Stimulated activated CD8-positive, alpha-beta memory T cell treated with anti-CD3 and anti-CD28 coated beads, Interleukin-15, amount 100 ng/mL, for 4 hours (primary cell): ENCODE data around the gene PTPRG.

Source experiments
- DNase-seq, 2 donors: peaks; one replicate each; pipeline ENCODE4 v3.0.0-alpha.2; 2020; ENCODE audit warnings: low read depth in 2 of 2

The PTPRG gene

GRCh38 chr3:61826161-61826560 is 264.8 kb downstream of the PTPRG start:
- DNase-seq = no peak

GRCh38 chr3:61828184-61828874 is 267.0 kb downstream of the PTPRG start:
- no peak for DNase-seq

GRCh38 chr3:61828880-61829721 is 267.7 kb downstream of the PTPRG start:
- no peak for DNase-seq

GRCh38 chr3:61829722-61830350 is 268.5 kb downstream of the PTPRG start:
- no peak for DNase-seq

DNA sequence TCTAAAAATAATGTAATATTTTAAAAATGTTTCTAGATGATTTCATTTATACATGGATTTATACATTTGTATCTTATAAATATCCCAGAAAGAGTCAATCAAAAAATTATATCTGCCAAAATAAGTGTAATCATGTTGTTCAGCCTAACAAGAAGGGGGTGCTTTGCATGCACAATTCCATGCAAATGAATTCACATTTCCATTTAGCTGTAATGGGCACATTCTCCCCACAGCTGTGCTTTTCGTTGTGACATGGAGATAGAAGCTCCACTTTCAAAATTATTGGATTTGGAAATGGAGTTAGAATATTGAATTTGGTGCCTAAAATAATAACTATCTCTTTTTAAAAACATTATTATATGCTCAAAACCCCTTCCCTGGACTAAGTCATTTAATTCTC is 270.6 kb downstream of the PTPRG start:
- no peak for DNase-seq

- no peak for DNase-seq
Observed at GRCh38 chr3:61832375-61833229, 271.2 kb downstream of the PTPRG start.

- no peak for DNase-seq
Observed at GRCh38 chr3:61839256-61839655, 277.9 kb downstream of the PTPRG start.

GRCh38 chr3:61841111-61841845 is 279.9 kb downstream of the PTPRG start:
- no peak for DNase-seq

DNA sequence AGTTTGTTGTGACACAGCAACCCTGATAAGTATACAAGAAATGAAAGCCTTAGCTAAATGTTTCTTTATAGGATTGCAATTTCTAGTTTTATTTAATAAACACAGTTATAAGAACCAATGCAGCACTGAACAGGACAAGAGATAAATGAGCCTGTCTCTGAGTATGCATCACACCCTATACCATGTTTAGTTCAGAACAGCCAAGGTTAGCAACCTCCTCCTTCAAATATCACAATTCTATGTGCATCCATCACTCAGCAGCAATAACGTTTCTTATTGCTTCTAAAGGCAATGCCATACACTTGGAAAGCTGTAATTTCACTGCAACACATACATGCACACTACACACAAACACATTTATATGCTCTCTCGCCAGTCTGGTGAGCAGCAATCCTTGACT is 280.6 kb downstream of the PTPRG start:
- DNase-seq = no peak

DNA sequence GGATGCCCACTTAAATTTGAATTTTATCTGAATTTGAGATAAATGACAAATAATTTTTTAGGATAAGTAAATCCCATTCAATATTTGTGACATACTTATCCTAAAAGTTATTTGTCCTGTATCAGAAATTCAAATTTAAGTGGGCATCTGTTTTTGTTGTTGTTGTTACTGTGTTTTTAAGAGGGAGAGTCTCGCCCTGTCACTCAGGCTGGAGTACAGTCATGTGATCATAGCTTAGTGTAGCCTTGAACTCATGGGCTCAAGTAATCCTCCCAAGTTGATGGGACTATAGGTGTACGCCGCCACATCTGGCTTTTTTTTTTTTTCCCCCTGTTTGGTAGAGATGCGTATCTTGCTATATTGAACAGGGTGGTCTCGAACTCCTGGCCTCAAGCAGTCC is 283.0 kb downstream of the PTPRG start:
- DNase-seq = no peak

DNA sequence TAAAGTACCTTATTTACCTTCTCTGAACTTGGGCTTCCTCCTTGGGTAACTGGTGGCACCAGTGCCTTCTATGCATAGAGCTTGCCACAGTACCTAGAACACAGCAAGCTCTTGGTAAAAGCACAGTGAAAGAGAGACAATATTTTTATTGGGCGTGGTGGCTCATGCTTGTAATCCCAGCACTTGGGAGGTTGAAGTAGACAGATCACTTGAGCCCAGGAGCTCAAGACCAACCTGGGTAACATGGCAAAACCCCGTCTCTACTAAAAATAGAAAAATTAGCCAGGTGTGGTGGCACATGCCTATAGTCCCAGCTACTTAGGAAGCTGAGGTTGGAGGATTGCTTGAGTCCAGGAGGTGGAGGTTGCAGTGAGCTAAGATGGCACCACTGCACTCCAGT is 285.1 kb downstream of the PTPRG start:
- DNase-seq = no peak

GRCh38 chr3:61847784-61848462 is 286.6 kb downstream of the PTPRG start:
- no peak for DNase-seq

DNA sequence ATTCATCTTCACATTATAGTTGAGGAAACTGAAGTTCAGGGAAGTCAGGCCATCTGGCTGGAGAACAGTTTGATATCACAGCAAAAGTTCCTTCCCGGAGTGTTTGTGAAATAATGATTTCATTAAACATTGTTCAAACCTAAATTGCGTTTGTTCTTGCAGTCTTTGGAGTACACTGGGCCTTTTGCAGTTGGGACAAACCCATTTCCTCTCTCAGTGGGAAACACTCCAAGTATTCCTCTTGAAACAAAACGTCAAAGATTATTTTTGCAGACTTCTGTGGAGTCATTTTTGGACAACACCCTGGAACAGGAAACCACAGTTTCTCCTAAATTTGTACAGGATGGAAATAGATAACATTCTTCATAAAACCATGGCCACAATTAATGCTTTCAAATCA is 287.5 kb downstream of the PTPRG start:
- no peak for DNase-seq

- DNase-seq = no peak
Observed at GRCh38 chr3:61853912-61854311, 292.5 kb downstream of the PTPRG start.

DNA sequence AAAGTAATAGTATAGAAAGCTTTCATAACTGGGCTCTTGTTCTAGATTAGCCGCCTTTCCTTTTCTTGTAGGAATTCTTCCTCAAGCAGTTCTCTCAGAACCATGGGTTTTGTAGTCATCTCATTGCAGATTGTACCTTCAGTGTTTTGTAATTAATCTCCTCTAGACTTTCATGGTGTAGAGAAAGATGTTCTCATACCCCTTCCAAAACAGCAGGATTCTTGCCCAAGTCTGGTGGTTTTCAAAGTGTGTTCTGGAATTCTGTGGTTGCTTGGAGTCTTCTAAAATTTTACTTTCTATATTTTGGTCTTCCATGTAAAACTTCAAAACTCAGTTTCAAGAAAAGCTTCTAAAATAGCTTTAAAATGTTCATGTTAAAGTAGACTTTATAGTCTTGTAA is 293.8 kb downstream of the PTPRG start:
- no peak for DNase-seq

GRCh38 chr3:61857297-61857696 is 295.9 kb downstream of the PTPRG start:
- no peak for DNase-seq

- DNase-seq = no peak
Observed at GRCh38 chr3:61858054-61858453, 296.7 kb downstream of the PTPRG start.

GRCh38 chr3:61861410-61861809 is 300.0 kb downstream of the PTPRG start:
- no peak for DNase-seq

- DNase-seq = no peak
Observed at GRCh38 chr3:61862614-61863289, 301.4 kb downstream of the PTPRG start.

GRCh38 chr3:61863579-61863978 is 302.2 kb downstream of the PTPRG start:
- DNase-seq = no peak
